GM12878 (cell line): Measurements from ENCODE around the gene ETV6. TPM values are rescaled to one million over a fixed set of nuclear protein-coding genes. Genes with fewer than 3 reads are reported as not detected.

Experiments used
- ATAC-seq: fragments of 200-7000 bp; cut with Tn5 transposase; 3 replicates; pipeline ENCODE4 v1.9.1; 2020; ENCODE audit warnings: mild to moderate bottlenecking, moderate library complexity
- BruUV-seq: library from RNA; stranded (reverse); fragments of 400-500 nt; replicated peaks from 2 replicates; lab custom pipeline; 2021; lab: Mats Ljungman, UMichigan
- CTCF ChIA-PET: fragments of 300-600 bp; sonication (Branson Sonifier 250); formaldehyde crosslinking; extraction: SDS; loops from one replicate; lab custom pipeline; 2021; ENCODE audit warnings: inconsistent platforms; lab: Yijun Ruan, JAX
- POLR2A ChIA-PET: fragments of 350-600 bp; formaldehyde crosslinking; extraction: SDS; loops from one replicate; lab custom pipeline; 2021; ENCODE audit warnings: inconsistent platforms; lab: Charles Lee
- RAD21 ChIA-PET: fragments of 300-600 bp; sonication (Branson Sonifier 250); formaldehyde crosslinking; loops from one replicate; lab custom pipeline; 2023; ENCODE audit warnings: antibody characterized with exemption; ENCODE audit not compliant: unreplicated experiment; lab: Charles Lee
- SMC1A ChIA-PET: fragments of 300-600 bp; sonication (Branson Sonifier 250); formaldehyde crosslinking; loops from one replicate; lab custom pipeline; 2023; ENCODE audit not compliant: unreplicated experiment, uncharacterized antibody; lab: Charles Lee
- DNase-seq: peaks from one replicate; pipeline ENCODE4 v3.0.0-alpha.2; 2011; ENCODE audit warnings: low read depth, low spot score
- FAIRE-seq: peaks from 3 replicates; lab custom pipeline; 2011; peaks lifted over from hg19 to GRCh38; lab: Jason Lieb, UNC
- H2AFZ ChIP-seq: 2 replicates; pipeline ENCODE4 v1.6.0; 2011; ENCODE audit warnings: low read depth, low read length, control low read depth; ENCODE audit not compliant: control insufficient read depth
- H3K27ac ChIP-seq: 2 replicates; pipeline ENCODE4 v1.5.1; 2011; ENCODE audit warnings: control low read depth; ENCODE audit not compliant: control insufficient read depth, insufficient read depth
- H3K27me3 ChIP-seq, 2 experiments: replicated peaks in 1 of 2; 2 replicates each; pipeline versions ENCODE4 v1.6.0 to v1.6.1; 2011; ENCODE audit warnings: low read length in 1 of 2; ENCODE audit not compliant: control insufficient read depth in 2 of 2, insufficient read depth in 2 of 2
- H3K36me3 ChIP-seq, 2 experiments: 2 replicates each; pipeline ENCODE4 v1.5.1; 2011; ENCODE audit warnings: low read length in 1 of 2; ENCODE audit not compliant: control insufficient read depth in 2 of 2, insufficient read depth in 2 of 2
- H3K4me1 ChIP-seq: 2 replicates; pipeline ENCODE4 v1.6.1; 2011; ENCODE audit warnings: mild to moderate bottlenecking, low read length, moderate library complexity, mixed read lengths; ENCODE audit not compliant: control insufficient read depth, insufficient read depth
- H3K4me2 ChIP-seq: 2 replicates; pipeline ENCODE4 v1.6.0; 2011; ENCODE audit warnings: control low read depth; ENCODE audit not compliant: control insufficient read depth, insufficient read depth
- H3K4me3 ChIP-seq: fragments of 200-600 bp; sonication (generic); 2 replicates; pipeline ENCODE4 v1.5.1; 2016
- H3K79me2 ChIP-seq: 2 replicates; pipeline ENCODE4 v1.6.0; 2011; ENCODE audit warnings: low read length; ENCODE audit not compliant: control insufficient read depth, insufficient read depth
- H3K9ac ChIP-seq: 2 replicates; pipeline ENCODE4 v1.8.0; 2011; ENCODE audit warnings: low read length, control low read depth, mixed read lengths; ENCODE audit not compliant: control insufficient read depth, insufficient read depth
- H3K9me3 ChIP-seq: replicated peaks from 3 replicates; pipeline ENCODE4 v1.5.1; 2011; ENCODE audit warnings: mild to moderate bottlenecking, low read length; ENCODE audit not compliant: control insufficient read depth, insufficient read depth
- H4K20me1 ChIP-seq: 2 replicates; pipeline ENCODE4 v1.6.0; 2011; ENCODE audit not compliant: control insufficient read depth, insufficient read depth
- FOXK2 ChIP-seq: fragments of 450-650 bp; IDR thresholded peaks from 2 replicates; pipeline ENCODE4 v1.6.1; 2017; ENCODE audit warnings: mild to moderate bottlenecking, moderate library complexity
- FOXM1 ChIP-seq: IDR thresholded peaks from 2 replicates; pipeline ENCODE4 v1.6.1; 2012; ENCODE audit warnings: low read depth, mild to moderate bottlenecking, inconsistent platforms, low read length, moderate library complexity
- HDAC6 ChIP-seq: fragments of 200-600 bp; sonication (generic); IDR thresholded peaks from one replicate; pipeline ENCODE4 v1.8.0; 2017; ENCODE audit warnings: antibody characterized with exemption; ENCODE audit not compliant: unreplicated experiment
- KLF5 ChIP-seq: fragments of 450-650 bp; IDR thresholded peaks from 2 replicates; pipeline ENCODE4 v1.6.1; 2014; ENCODE audit warnings: mild to moderate bottlenecking; ENCODE audit not compliant: partially characterized antibody
- MTA3 ChIP-seq: IDR thresholded peaks from 2 replicates; pipeline ENCODE4 v1.6.1; 2012; ENCODE audit warnings: low read length, inconsistent platforms, borderline replicate concordance
- NR2C1 ChIP-seq: fragments of 450-650 bp; IDR thresholded peaks from 2 replicates; pipeline ENCODE4 v1.6.1; 2017; ENCODE audit warnings: antibody characterized with exemption, mild to moderate bottlenecking, moderate library complexity
- YBX1 ChIP-seq: fragments of 450-650 bp; IDR thresholded peaks from 2 replicates; pipeline ENCODE4 v1.6.1; 2016; ENCODE audit warnings: antibody characterized with exemption
- WGBS: methylation state at CpG from one replicate; pipeline ENCODE4 v1.1.6; 2016; ENCODE audit warnings: low lambda C conversion rate; ENCODE audit not compliant: insufficient replicate concordance, insufficient coverage; ENCODE audit errors: missing lambda C conversion rate; 5-methylcytosine and 5-hydroxymethylcytosine counted together
- in situ Hi-C: fragments of 300-500 bp; cut with MboI; formaldehyde crosslinking; loops from 9 replicates; pipeline ENCODE4 v1.14.3; 2018; ENCODE audit warnings: mixed read lengths
- intact Hi-C: fragments of 100-400 bp; cut with micrococcal nuclease; formaldehyde crosslinking; loops from one replicate; pipeline ENCODE4 v1.14.2; 2022; ENCODE audit not compliant: unreplicated experiment
- polyA plus RNA-seq, 11 experiments: library from polyadenylated mRNA; depleted of rRNA in 4 of 11; unstranded in 6 of 11; stranded (reverse) in 5 of 11; fragments of >200 nt; fragmentation: Nextera tagmentation in 4 of 11; fragmentation: Illumina TruSeq in 1 of 11; extraction: Ambion mirVana in 4 of 11; extraction: Trizol in 1 of 11; gene quantifications; 1 replicate in 1 of 11; 2 replicates in 10 of 11; pipeline versions ENCODE4 v1.2.1 to v1.2.3, GENCODE V29; 2011 to 2016; ENCODE audit warnings: inconsistent platforms in 2 of 11, missing spikeins in 2 of 11, low read depth in 1 of 11
- total RNA-seq, 4 experiments: library from RNA; depleted of rRNA in 3 of 4; stranded (reverse); fragments of >200 nt in 3 of 4; fragmentation: Illumina TruSeq in 1 of 4; extraction: Trizol in 1 of 4; gene quantifications; 2 replicates each; pipeline versions ENCODE4 v1.2.1 to v1.2.3, GENCODE V29; 2013 to 2021
- TF ChIP-seq, protein P1 (sequence below): fragments of 450-650 bp; IDR thresholded peaks from 2 replicates; pipeline ENCODE4 v1.6.1; 2017; ENCODE audit warnings: low read depth, mild to moderate bottlenecking, moderate library complexity
- TF ChIP-seq, protein P2 (sequence below): fragments of 450-650 bp; IDR thresholded peaks from 2 replicates; pipeline ENCODE4 v1.6.1; 2016; ENCODE audit warnings: mild to moderate bottlenecking, moderate library complexity, borderline replicate concordance
- TF ChIP-seq, protein P3 (sequence below): fragments of 450-650 bp; IDR thresholded peaks from 2 replicates; pipeline ENCODE4 v1.6.1; 2017; ENCODE audit warnings: mild to moderate bottlenecking
- TF ChIP-seq, protein P4 (sequence below): fragments of 150-350 bp; IDR thresholded peaks from 2 replicates; pipeline ENCODE4 v1.6.1; 2016; ENCODE audit warnings: low read depth, low read length

The ETV6 gene
- total and polyA plus RNA-seq, 10 of the 15 experiments (the other 5 are each of a cell fraction or from before 2014, with no cell fraction given) = 6.6 to 74.8 (median 24.6) TPM

DNA sequence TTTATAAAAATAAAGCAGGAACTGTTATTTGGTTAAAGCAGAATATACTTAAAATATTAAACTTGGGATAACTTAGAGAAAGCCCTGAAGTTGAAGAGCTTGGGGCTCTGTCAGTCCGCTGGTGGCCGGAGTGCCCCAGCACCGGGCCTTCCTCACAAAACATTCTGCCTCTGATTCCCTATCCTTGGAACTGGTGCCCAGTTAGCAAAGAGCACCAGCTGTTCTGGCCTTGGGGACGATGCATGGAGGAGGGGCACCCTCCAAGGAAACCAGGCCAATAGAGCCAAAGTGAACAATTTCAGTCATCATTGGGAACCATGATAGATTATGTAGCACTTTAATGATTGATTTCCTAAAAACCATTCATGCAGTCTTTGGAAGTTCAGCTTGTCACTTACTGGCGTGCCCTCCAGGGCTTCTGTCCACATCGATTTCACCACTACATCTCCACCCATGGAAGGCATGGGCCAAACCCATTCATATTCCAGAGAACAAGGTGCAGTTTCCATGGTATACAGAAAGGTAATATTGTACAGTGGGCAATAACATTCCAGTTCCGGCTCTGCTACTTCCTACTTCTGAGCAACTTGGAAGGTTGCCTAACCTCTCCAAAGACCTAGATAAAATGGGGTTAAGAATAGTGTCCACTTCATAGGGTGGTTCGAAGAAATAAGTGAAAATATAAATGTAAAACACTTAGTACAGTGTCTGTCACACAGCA is 145.9 kb downstream of the ETV6 start:
- no peak for ATAC-seq
- BruUV-seq = no TSS peak
- Histone ChIP-seq H3K27me3 (no peaks in the 10 kb centered on the region), H3K27ac (no peak overlapping the region), H3K4me2 (no peak overlapping the region), H4K20me1 (no peaks in the 10 kb centered on the region), H2AFZ (no peak overlapping the region), H3K36me3 (peaks cover 4 to 27% of the 10 kb centered on the region in 2 experiments), H3K9ac (no peak overlapping the region), H3K4me1 (peaks cover 9% of the 10 kb centered on the region; the same call in 1 of the 2 replicates), H3K79me2 (peaks cover 45% of the 10 kb centered on the region), H3K4me3 (no peak overlapping the region), H3K9me3 (peaks cover 3% of the 10 kb centered on the region; the same call in 1 of the 3 replicates)
- 97% methylated on average over 8 of the region's 8 CpGs for WGBS
- no peak for DNase-seq
- ChIA-PET CTCF (interaction anchor here (0.9 to 1.5 kb wide), 4 partner anchors 17 to 214 kb away, joined by 3 read pairs; no protein-coding TSS in a partner anchor), POLR2A (interaction anchor here (0.8 to 1.0 kb wide), 2 partner anchors 8 to 15 kb away, joined by 3 to 4 read pairs; no protein-coding TSS in a partner anchor), RAD21 (interaction anchor here (1.2 kb wide), 1 partner anchor 15 kb away, joined by 4 read pairs; no protein-coding TSS in a partner anchor), SMC1A (interaction anchor here (1.0 to 14.2 kb wide), 8 partner anchors 8 to 238 kb away, joined by 3 to 117 read pairs (median 4); no protein-coding TSS in a partner anchor)
- intact Hi-C loops = no loop called here
- in situ Hi-C loops = no loop called here
- no peak for FAIRE-seq
- TF ChIP-seq YBX1 (no peak), NR2C1 (no peak), FOXM1 (no peak), HDAC6 (no peak), MTA3 (no peak), KLF5 (no peak), FOXK2 (no peak)
- TF ChIP-seq, protein P1, sequence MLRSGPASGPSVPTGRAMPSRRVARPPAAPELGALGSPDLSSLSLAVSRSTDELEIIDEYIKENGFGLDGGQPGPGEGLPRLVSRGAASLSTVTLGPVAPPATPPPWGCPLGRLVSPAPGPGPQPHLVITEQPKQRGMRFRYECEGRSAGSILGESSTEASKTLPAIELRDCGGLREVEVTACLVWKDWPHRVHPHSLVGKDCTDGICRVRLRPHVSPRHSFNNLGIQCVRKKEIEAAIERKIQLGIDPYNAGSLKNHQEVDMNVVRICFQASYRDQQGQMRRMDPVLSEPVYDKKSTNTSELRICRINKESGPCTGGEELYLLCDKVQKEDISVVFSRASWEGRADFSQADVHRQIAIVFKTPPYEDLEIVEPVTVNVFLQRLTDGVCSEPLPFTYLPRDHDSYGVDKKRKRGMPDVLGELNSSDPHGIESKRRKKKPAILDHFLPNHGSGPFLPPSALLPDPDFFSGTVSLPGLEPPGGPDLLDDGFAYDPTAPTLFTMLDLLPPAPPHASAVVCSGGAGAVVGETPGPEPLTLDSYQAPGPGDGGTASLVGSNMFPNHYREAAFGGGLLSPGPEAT = no peak
- TF ChIP-seq, protein P2, sequence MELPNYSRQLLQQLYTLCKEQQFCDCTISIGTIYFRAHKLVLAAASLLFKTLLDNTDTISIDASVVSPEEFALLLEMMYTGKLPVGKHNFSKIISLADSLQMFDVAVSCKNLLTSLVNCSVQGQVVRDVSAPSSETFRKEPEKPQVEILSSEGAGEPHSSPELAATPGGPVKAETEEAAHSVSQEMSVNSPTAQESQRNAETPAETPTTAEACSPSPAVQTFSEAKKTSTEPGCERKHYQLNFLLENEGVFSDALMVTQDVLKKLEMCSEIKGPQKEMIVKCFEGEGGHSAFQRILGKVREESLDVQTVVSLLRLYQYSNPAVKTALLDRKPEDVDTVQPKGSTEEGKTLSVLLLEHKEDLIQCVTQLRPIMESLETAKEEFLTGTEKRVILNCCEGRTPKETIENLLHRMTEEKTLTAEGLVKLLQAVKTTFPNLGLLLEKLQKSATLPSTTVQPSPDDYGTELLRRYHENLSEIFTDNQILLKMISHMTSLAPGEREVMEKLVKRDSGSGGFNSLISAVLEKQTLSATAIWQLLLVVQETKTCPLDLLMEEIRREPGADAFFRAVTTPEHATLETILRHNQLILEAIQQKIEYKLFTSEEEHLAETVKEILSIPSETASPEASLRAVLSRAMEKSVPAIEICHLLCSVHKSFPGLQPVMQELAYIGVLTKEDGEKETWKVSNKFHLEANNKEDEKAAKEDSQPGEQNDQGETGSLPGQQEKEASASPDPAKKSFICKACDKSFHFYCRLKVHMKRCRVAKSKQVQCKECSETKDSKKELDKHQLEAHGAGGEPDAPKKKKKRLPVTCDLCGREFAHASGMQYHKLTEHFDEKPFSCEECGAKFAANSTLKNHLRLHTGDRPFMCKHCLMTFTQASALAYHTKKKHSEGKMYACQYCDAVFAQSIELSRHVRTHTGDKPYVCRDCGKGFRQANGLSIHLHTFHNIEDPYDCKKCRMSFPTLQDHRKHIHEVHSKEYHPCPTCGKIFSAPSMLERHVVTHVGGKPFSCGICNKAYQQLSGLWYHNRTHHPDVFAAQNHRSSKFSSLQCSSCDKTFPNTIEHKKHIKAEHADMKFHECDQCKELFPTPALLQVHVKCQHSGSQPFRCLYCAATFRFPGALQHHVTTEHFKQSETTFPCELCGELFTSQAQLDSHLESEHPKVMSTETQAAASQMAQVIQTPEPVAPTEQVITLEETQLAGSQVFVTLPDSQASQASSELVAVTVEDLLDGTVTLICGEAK = no peak
- TF ChIP-seq, protein P3, sequence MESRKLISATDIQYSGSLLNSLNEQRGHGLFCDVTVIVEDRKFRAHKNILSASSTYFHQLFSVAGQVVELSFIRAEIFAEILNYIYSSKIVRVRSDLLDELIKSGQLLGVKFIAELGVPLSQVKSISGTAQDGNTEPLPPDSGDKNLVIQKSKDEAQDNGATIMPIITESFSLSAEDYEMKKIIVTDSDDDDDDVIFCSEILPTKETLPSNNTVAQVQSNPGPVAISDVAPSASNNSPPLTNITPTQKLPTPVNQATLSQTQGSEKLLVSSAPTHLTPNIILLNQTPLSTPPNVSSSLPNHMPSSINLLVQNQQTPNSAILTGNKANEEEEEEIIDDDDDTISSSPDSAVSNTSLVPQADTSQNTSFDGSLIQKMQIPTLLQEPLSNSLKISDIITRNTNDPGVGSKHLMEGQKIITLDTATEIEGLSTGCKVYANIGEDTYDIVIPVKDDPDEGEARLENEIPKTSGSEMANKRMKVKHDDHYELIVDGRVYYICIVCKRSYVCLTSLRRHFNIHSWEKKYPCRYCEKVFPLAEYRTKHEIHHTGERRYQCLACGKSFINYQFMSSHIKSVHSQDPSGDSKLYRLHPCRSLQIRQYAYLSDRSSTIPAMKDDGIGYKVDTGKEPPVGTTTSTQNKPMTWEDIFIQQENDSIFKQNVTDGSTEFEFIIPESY = no peak
- TF ChIP-seq, protein P4, sequence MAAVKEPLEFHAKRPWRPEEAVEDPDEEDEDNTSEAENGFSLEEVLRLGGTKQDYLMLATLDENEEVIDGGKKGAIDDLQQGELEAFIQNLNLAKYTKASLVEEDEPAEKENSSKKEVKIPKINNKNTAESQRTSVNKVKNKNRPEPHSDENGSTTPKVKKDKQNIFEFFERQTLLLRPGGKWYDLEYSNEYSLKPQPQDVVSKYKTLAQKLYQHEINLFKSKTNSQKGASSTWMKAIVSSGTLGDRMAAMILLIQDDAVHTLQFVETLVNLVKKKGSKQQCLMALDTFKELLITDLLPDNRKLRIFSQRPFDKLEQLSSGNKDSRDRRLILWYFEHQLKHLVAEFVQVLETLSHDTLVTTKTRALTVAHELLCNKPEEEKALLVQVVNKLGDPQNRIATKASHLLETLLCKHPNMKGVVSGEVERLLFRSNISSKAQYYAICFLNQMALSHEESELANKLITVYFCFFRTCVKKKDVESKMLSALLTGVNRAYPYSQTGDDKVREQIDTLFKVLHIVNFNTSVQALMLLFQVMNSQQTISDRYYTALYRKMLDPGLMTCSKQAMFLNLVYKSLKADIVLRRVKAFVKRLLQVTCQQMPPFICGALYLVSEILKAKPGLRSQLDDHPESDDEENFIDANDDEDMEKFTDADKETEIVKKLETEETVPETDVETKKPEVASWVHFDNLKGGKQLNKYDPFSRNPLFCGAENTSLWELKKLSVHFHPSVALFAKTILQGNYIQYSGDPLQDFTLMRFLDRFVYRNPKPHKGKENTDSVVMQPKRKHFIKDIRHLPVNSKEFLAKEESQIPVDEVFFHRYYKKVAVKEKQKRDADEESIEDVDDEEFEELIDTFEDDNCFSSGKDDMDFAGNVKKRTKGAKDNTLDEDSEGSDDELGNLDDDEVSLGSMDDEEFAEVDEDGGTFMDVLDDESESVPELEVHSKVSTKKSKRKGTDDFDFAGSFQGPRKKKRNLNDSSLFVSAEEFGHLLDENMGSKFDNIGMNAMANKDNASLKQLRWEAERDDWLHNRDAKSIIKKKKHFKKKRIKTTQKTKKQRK = no peak
